PC-9 (cell line): Measurements from ENCODE around the gene VPS33B. TPM values are rescaled to one million over a fixed set of nuclear protein-coding genes. Genes with fewer than 3 reads are reported as not detected.
A peak's percentile ranks its signal among the peaks of the same experiment; 100 is the strongest.

ENCODE experiments used
- BruUV-seq: library from RNA; stranded (reverse); fragments of 400-500 nt; replicated peaks from 2 replicates; lab custom pipeline; 2021; lab: Mats Ljungman, UMichigan
- CTCF ChIA-PET: fragments of 300-600 bp; sonication (Branson Sonifier 250); formaldehyde crosslinking; loops from one replicate; lab custom pipeline; 2022; ENCODE audit warnings: antibody characterized with exemption; lab: Charles Lee
- POLR2A ChIA-PET: fragments of 300-600 bp; sonication (Branson Sonifier 250); formaldehyde crosslinking; loops from one replicate; lab custom pipeline; 2022; ENCODE audit warnings: antibody characterized with exemption; ENCODE audit not compliant: unreplicated experiment; lab: Charles Lee
- DNase-seq, 2 experiments: peaks; one replicate each; pipeline versions ENCODE4 v3.0.0 to v3.0.0-alpha.2; 2015 to 2022; ENCODE audit warnings: mixed read lengths in 1 of 2
- H2AFZ ChIP-seq: fragments of 200-600 bp; sonication (generic); 2 replicates; pipeline ENCODE4 v1.8.1; 2017; ENCODE audit warnings: antibody characterized with exemption
- H3F3A ChIP-seq: fragments of 200-600 bp; sonication (generic); 2 replicates; pipeline ENCODE4 v1.8.1; 2017; ENCODE audit warnings: antibody characterized with exemption, mild to moderate bottlenecking, low read depth; ENCODE audit not compliant: insufficient read depth
- H3K27ac ChIP-seq: fragments of 200-600 bp; sonication (generic); 2 replicates; pipeline ENCODE4 v1.6.1; 2016; ENCODE audit warnings: mixed run types
- H3K27me3 ChIP-seq: fragments of 200-600 bp; sonication (generic); 2 replicates; pipeline ENCODE4 v1.6.1; 2016; ENCODE audit warnings: low read depth, mixed run types; ENCODE audit not compliant: insufficient read depth
- H3K36me3 ChIP-seq: fragments of 200-600 bp; sonication (generic); 2 replicates; pipeline ENCODE4 v1.6.1; 2016; ENCODE audit warnings: low read depth, mixed run types
- H3K4me1 ChIP-seq: fragments of 200-600 bp; sonication (generic); replicated peaks from 2 replicates; pipeline ENCODE4 v1.6.1; 2016; ENCODE audit warnings: mixed run types; ENCODE audit not compliant: insufficient read depth
- H3K4me2 ChIP-seq: fragments of 200-600 bp; sonication (generic); 2 replicates; pipeline ENCODE4 v1.6.1; 2017; ENCODE audit warnings: mixed run types
- H3K4me3 ChIP-seq: fragments of 200-600 bp; sonication (generic); 2 replicates; pipeline ENCODE4 v1.6.1; 2016; ENCODE audit warnings: mixed run types
- H3K79me2 ChIP-seq: fragments of 200-600 bp; sonication (generic); 2 replicates; pipeline ENCODE4 v1.6.1; 2017; ENCODE audit warnings: low read depth, mixed run types
- H3K9me2 ChIP-seq: fragments of 200-600 bp; sonication (generic); 2 replicates; pipeline ENCODE4 v1.8.1; 2017; ENCODE audit warnings: mild to moderate bottlenecking; ENCODE audit not compliant: insufficient read depth
- H3K9me3 ChIP-seq: fragments of 200-600 bp; sonication (generic); 2 replicates; pipeline ENCODE4 v1.8.1; 2016; ENCODE audit warnings: low read depth; ENCODE audit not compliant: insufficient read depth
- H4K20me1 ChIP-seq: fragments of 200-600 bp; sonication (generic); 2 replicates; pipeline ENCODE4 v1.8.1; 2017; ENCODE audit not compliant: insufficient read depth
- CTCF ChIP-seq: fragments of 200-600 bp; sonication (generic); conservative IDR thresholded peaks from 2 replicates; pipeline ENCODE4 v1.6.1; 2017; ENCODE audit warnings: mixed run types, antibody characterized with exemption, mild to moderate bottlenecking, moderate library complexity
- EZH2 ChIP-seq: fragments of 200-600 bp; sonication (generic); IDR thresholded peaks from 2 replicates; pipeline ENCODE4 v1.8.0; 2017; ENCODE audit warnings: antibody characterized with exemption, low read depth
- intact Hi-C: fragments of 100-400 bp; cut with micrococcal nuclease; formaldehyde crosslinking; loops from one replicate; pipeline ENCODE4 v1.10.0; 2022; ENCODE audit not compliant: unreplicated experiment
- total RNA-seq: library from RNA; stranded (reverse); gene quantifications from 2 replicates; pipeline ENCODE4 v1.2.3, GENCODE V29; 2021

The VPS33B gene
- total RNA-seq, 1 experiment from 2014 or later = 13.6 TPM

DNA sequence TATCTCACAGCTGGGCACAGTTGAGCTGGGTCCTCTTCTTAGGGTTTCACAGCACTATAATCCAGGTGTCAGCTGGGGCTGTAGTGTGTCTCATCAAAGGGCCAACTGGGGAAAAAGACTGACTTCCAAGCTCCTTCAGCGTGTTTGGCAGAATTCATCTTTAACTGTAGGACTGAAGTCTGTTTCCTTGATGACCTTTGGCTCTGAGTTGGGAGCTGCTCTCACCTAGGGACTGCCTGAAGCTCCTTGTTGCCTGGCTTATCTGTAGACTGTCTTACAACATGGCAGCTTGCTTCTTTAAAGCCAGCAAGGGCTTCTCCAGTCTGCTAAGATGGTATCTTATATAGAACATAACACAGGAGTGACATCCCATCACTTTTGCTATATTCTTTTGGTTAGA, 5.3 kb upstream of the VPS33B start:
- Histone ChIP-seq H3K79me2 (no peaks in the 10 kb centered on the region), H3K36me3 (no peaks in the 10 kb centered on the region), H3K27me3 (no peaks in the 10 kb centered on the region), H3K9me3 (no peaks in the 10 kb centered on the region), H3K9me2 (no peaks in the 10 kb centered on the region), H3F3A (no peaks in the 10 kb centered on the region), H3K27ac (no peak overlapping the region), H3K4me2 (no peak overlapping the region), H3K4me3 (no peak overlapping the region), H3K4me1 (peaks cover 6% of the 10 kb centered on the region; the same call in 1 of the 2 replicates), H2AFZ (no peak overlapping the region), H4K20me1 (no peaks in the 10 kb centered on the region)
- no TSS peak for BruUV-seq
- DNase-seq = no peak
- POLR2A ChIA-PET = interaction anchor here (0.5 kb wide), 1 partner anchor 16 kb away, joined by 4 read pairs; no protein-coding TSS in a partner anchor
- TF ChIP-seq EZH2 (no peak), CTCF (no peak)
- CTCF ChIA-PET = no interaction called here
- intact Hi-C loops = no loop called here

DNA sequence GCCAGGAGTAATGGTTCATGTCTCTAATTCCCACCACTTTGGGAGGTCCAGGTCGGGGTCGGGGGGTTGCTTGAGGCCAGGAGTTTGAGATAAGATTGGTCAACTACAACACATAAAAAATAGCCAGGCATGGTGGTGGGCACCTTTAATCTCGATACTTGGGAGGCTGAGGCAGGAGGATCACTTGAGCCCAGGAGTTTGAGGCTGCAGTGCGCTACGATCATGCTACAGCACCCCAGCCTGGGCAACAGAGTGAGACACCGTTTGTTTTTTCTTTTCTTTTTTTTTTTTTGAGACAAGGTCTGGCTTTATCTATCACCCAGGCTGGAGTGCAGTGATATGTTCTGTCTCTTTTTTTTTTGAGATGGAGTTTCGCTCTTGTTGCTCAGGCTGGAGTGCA, 1.3 kb upstream of the VPS33B start:
- intact Hi-C loops = no loop called here
- CTCF ChIA-PET = no interaction called here

GRCh38 chr15:91022832-91023129, 387 bp upstream of the VPS33B start:
- peak overlapping the region; percentile 99 for H2AFZ ChIP-seq
- TF ChIP-seq CTCF (no peak), EZH2 (no peak)
- H3K4me3 ChIP-seq = peak overlapping the region; percentile 90
- no peaks in the 10 kb centered on the region for H3K9me2 ChIP-seq
- intact Hi-C loops = no loop called here
- H3K4me2 ChIP-seq = peak overlapping the region; percentile 96
- BruUV-seq = no TSS peak
- H3K9me3 ChIP-seq = no peaks in the 10 kb centered on the region
- no peaks in the 10 kb centered on the region for H3K36me3 ChIP-seq
- H3K4me1 ChIP-seq = peaks cover 21% of the 10 kb centered on the region
- DNase-seq = no peak
- CTCF ChIA-PET = interaction anchor here (0.9 to 1.2 kb wide), 2 partner anchors 91 to 375 kb away, joined by 3 to 4 read pairs; partner anchors contain the start of gene HDDC3
- H3F3A ChIP-seq = no peaks in the 10 kb centered on the region
- H3K79me2 ChIP-seq = peaks cover 30% of the 10 kb centered on the region
- POLR2A ChIA-PET = interaction anchor here (0.6 to 0.7 kb wide), 3 partner anchors 15 to 87 kb away, joined by 3 read pairs; no protein-coding TSS in a partner anchor
- H3K27me3 ChIP-seq = no peaks in the 10 kb centered on the region
- no peaks in the 10 kb centered on the region for H4K20me1 ChIP-seq
- H3K27ac ChIP-seq = no peak overlapping the region

More for the DNA sequence above, 1.3 kb upstream of the VPS33B start:
- Histone ChIP-seq H3K9me3 (no peaks in the 10 kb centered on the region), H3K4me3 (no peak overlapping the region), H3K27ac (no peak overlapping the region), H3K9me2 (no peaks in the 10 kb centered on the region), H3K27me3 (no peaks in the 10 kb centered on the region), H3F3A (no peaks in the 10 kb centered on the region), H4K20me1 (no peaks in the 10 kb centered on the region), H2AFZ (no peak overlapping the region), H3K36me3 (no peaks in the 10 kb centered on the region), H3K4me1 (peaks cover 21% of the 10 kb centered on the region), H3K4me2 (no peak overlapping the region), H3K79me2 (peaks cover 30% of the 10 kb centered on the region)
- no peak for TF ChIP-seq CTCF
- no peak for TF ChIP-seq EZH2
- POLR2A ChIA-PET = no interaction called here
- DNase-seq = no peak
- no TSS peak for BruUV-seq
